ENCODE measurements around the gene CCDC9B. TPM values are rescaled to one million over a fixed set of nuclear protein-coding genes. Genes with fewer than 3 reads are reported as not detected.

Gene CCDC9B
- total RNA-seq (100 to 1,000 TPM in 3 of 4 donors, 10 to 100 TPM in 1; 87.0 to 161 (median 129) TPM), polyA plus RNA-seq (10 to 100 TPM; 14.5 to 50.5 (median 23.2) TPM)
- long read RNA-seq, donor 1, partial matches to known transcripts, result 10 of 14 reads
- long read RNA-seq, donor 1, other reads (novel, unspliced or antisense), result 2 of 14 reads
- long read RNA-seq, donor 2, transcript CCDC9B-206 (11 exons, 3,022 nt), result major isoform, 13 of 41 reads
- long read RNA-seq, donor 2, partial matches to known transcripts, result 19 of 41 reads
- long read RNA-seq, donor 2, other reads (novel, unspliced or antisense), result 9 of 41 reads

DNA sequence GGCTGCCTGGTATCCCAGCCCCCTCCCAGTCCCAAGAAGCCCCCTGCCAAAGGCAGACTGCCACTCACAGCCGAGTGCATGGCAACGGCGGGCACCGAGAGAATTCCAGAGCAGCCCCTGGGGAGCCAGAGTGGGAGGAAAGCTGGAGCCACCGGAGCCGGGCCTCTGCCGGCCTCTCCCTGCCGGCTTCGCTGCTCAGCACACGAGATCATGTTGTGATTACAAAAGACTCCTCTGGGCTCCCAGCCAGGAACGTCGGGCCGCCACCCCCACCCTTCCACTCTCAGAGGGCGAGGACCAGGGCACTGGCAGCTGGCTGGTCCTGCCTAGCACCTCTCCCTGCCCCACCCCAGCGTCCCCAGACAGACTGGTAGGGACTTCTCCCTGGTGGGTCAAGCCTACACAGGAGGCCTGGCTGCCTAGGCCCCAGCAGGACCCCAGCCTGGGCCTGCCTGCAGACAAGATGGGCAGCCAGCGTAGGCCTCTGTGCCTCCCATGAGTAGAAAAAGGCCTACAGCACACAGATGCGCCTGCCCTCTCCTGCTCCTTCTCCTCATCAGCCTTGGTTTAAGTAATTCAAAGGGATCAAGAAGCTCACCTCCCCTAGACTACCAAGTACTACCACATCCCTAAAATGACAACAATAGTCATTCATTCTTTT is at the start of gene CCDC9B:
CCDC9B (minus strand) TSS at position 200 of the 661 bp plus-strand sequence; CDS start at position 80, 120 bp downstream.
- peaks cover 0 to 15% of the 10 kb centered on the region in 2 donors for H3K36me3 ChIP-seq (ENCODE audit: insufficient read depth in 1 of 2, low read depth in 1 of 2)
- peak within 1 kb of the TSS; percentile 93 for H3K27ac ChIP-seq
- H3K4me1 ChIP-seq, result peaks cover 65% of the 10 kb centered on the region
- no peaks in the 10 kb centered on the region for H3K9me3 ChIP-seq
- intact Hi-C loops (cut with DNase I), result loop anchor here in 1 of 2 donors (5.0 kb wide), 1 partner anchor 81 kb away; no protein-coding TSS in a partner anchor
- peak within 1 kb of the TSS; percentile 66 for H3K4me3 ChIP-seq
- ATAC-seq, result peak; percentile 80 to 86 (median 82)
- no peaks in the 10 kb centered on the region for H3K27me3 ChIP-seq (ENCODE audit: insufficient read depth in 3 of 3, low read length in 2 of 3)
- DNase-seq, result peak; percentile 92 to 97
- 10 to 15% (median 13%) methylated on average over 17 of the region's 17 CpGs for WGBS, 3 donors
- no peak for TF ChIP-seq CTCF (IDR thresholded peaks at IDR 0.05)

GRCh38 chr15:40389824-40390595 is 49.3 kb upstream of the CCDC9B start:
- intact Hi-C loops (cut with DNase I), result no loop called here
- Histone ChIP-seq H3K4me3 (no peak overlapping the region), H3K9me3 (no peaks in the 10 kb centered on the region), H3K4me1 (no peaks in the 10 kb centered on the region), H3K36me3 (ENCODE audit: insufficient read depth in 1 of 2, low read depth in 1 of 2) (peaks cover 8 to 78% of the 10 kb centered on the region in 2 donors), H3K27me3 (ENCODE audit: insufficient read depth in 3 of 3, low read length in 2 of 3) (no peaks in the 10 kb centered on the region), H3K27ac (no peak overlapping the region)
- WGBS, 3 donors, result 90 to 96% (median 95%) methylated on average over 2 of the region's 2 CpGs
- ATAC-seq, result no peak
- no peak for DNase-seq
- TF ChIP-seq CTCF (IDR thresholded peaks at IDR 0.05), result no peak

DNA sequence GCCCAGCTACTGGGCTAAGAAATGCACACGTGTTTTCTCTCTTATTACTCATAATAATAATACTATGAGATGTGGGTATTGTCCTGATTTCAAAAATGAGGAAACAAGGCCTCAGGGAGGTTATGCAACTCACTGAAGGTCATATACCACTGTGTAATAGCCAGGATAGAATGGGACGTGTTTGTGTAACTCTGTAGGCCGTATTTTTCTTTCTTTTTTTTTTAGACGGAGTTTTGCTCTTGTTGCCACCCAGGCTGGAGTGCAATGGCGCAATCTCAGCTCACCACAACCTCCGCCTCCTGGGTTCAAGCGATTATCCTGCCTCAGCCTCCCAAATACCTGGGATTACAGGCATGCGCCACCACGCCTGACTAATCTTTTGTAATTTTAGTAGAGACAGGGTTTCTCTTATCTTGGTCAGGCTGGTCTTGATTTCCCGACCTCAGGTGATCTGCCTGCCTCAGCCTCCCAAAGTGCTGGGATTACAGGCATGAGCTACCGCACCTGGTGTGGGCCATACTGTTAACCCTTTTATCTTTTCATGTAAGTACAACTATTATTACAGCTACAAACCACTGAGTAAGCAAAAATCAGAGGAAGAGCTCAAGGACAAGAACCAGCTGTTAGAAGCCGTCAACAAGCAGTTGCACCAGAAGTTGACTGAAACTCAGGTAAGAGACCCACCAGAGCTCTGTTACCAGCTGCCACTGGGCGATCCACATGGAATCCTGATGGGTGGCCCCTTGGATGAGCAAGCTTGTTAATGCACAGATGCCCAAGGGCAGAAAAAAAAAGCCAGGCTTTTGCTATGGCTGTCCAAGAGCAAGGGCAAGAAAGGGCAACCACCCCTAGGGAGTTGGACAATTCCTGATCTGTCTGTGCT is 48.4 kb upstream of the CCDC9B start:
- DNase-seq (no peak), ATAC-seq (peak in 1 of 4 donors; percentile 26)
- H3K27me3 ChIP-seq (ENCODE audit: insufficient read depth in 3 of 3, low read length in 2 of 3), result no peaks in the 10 kb centered on the region
- peaks cover 8 to 76% of the 10 kb centered on the region in 2 donors for H3K36me3 ChIP-seq (ENCODE audit: insufficient read depth in 1 of 2, low read depth in 1 of 2)
- H3K4me1 ChIP-seq, result no peaks in the 10 kb centered on the region
- intact Hi-C loops (cut with DNase I), result no loop called here
- H3K9me3 ChIP-seq, result no peaks in the 10 kb centered on the region
- H3K4me3 ChIP-seq, result no peak overlapping the region
- no peak for TF ChIP-seq CTCF (IDR thresholded peaks at IDR 0.05)
- 90 to 94% (median 94%) methylated on average over 13 of the region's 13 CpGs for WGBS, 3 donors
- H3K27ac ChIP-seq, result no peak overlapping the region

DNA sequence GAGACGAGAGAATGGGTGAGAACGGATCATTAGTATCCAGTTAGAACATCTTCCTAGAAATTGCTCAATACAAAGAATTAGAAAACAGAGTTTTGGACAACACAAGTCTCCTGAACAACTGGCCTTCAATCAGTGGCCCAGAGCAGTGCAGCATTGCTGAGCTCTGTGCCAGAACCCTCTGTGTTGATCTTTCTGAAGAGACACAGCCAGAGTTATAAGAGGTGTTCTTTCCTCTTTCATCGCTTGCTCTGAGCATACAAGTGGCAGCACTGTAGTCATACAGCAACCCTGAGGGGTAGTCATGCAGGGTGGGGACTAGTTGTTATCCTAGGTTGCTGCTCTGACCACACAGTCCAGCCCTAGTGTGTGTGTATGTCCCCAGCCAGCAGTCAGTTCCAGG is 45.7 kb upstream of the CCDC9B start:
- H3K4me3 ChIP-seq, result no peak overlapping the region
- DNase-seq, result no peak
- WGBS, 3 donors, result 97 to 99% (median 98%) methylated on average over 3 of the region's 3 CpGs
- no peak for TF ChIP-seq CTCF (IDR thresholded peaks at IDR 0.05)
- intact Hi-C loops (cut with DNase I), result no loop called here
- H3K36me3 ChIP-seq (ENCODE audit: insufficient read depth in 1 of 2, low read depth in 1 of 2), result peaks cover 8 to 49% of the 10 kb centered on the region in 2 donors
- no peak for ATAC-seq
- no peaks in the 10 kb centered on the region for H3K27me3 ChIP-seq (ENCODE audit: insufficient read depth in 3 of 3, low read length in 2 of 3)
- H3K4me1 ChIP-seq, result peaks cover 7% of the 10 kb centered on the region
- no peak overlapping the region for H3K27ac ChIP-seq
- H3K9me3 ChIP-seq, result no peaks in the 10 kb centered on the region
